HG03025 (cell line): ENCODE measurements around the gene LRP11.
"Not testable (repeated sequence)": the region's sequence is repeated elsewhere in the genome, so short reads cannot be mapped to it uniquely, and the experiment has no call there.

Experiments
- ATAC-seq: cut with Tn5 transposase; IDR thresholded peaks from one replicate; pipeline ENCODE4 v1.9.1; 2021; ENCODE audit warnings: mild to moderate bottlenecking, moderate library complexity; ENCODE audit not compliant: unreplicated experiment, low FRiP score

Gene LRP11

GRCh38 chr6:149854532-149854931 is 9.6 kb downstream of the LRP11 start:
- no peak for ATAC-seq

- not testable (repeated sequence) for ATAC-seq
Measured at GRCh38 chr6:149854017-149854416, 10.1 kb downstream of the LRP11 start.

- no peak for ATAC-seq
Measured at GRCh38 chr6:149852881-149853280, 11.3 kb downstream of the LRP11 start.

- no peak for ATAC-seq
Measured at GRCh38 chr6:149852180-149852579, 12.0 kb downstream of the LRP11 start.

GRCh38 chr6:149851461-149852110 is 12.6 kb downstream of the LRP11 start:
- no peak for ATAC-seq

- not testable (repeated sequence) for ATAC-seq
Measured at GRCh38 chr6:149848343-149848742, 15.8 kb downstream of the LRP11 start.

GRCh38 chr6:149847939-149848267 is 16.3 kb downstream of the LRP11 start:
- ATAC-seq, result no peak

GRCh38 chr6:149846321-149846720 is 17.8 kb downstream of the LRP11 start:
- ATAC-seq, result no peak

GRCh38 chr6:149845549-149845948 is 18.6 kb downstream of the LRP11 start:
- no peak for ATAC-seq

- no peak for ATAC-seq
Measured at GRCh38 chr6:149844480-149844879, 19.7 kb downstream of the LRP11 start.

- not testable (repeated sequence) for ATAC-seq
Measured at GRCh38 chr6:149844036-149844435, 20.1 kb downstream of the LRP11 start.

GRCh38 chr6:149843051-149843633 is 21.0 kb downstream of the LRP11 start:
- ATAC-seq, result no peak

GRCh38 chr6:149842331-149842730 is 21.8 kb downstream of the LRP11 start:
- no peak for ATAC-seq

GRCh38 chr6:149840345-149841075 is 23.6 kb downstream of the LRP11 start:
- ATAC-seq, result no peak

GRCh38 chr6:149834513-149835481 is 29.4 kb downstream of the LRP11 start:
- ATAC-seq, result no peak

GRCh38 chr6:149833651-149834050 is 30.5 kb downstream of the LRP11 start:
- ATAC-seq, result no peak

- no peak for ATAC-seq
Measured at GRCh38 chr6:149831308-149831820, 32.8 kb downstream of the LRP11 start.

- no peak for ATAC-seq
Measured at GRCh38 chr6:149830731-149831307, 33.3 kb downstream of the LRP11 start.

GRCh38 chr6:149825292-149825691 is 38.9 kb downstream of the LRP11 start:
- ATAC-seq, result no peak

- no peak for ATAC-seq
Measured at GRCh38 chr6:149823013-149823412, 41.1 kb downstream of the LRP11 start.
